Body of pancreas (tissue), 4 donors: ENCODE data around the gene RNASE11.

ENCODE experiments used
- CTCF ChIP-seq, 7 experiments: fragments of 450-650 bp in 4 of 7; fragments of 200-600 bp in 3 of 7; sonication (generic) in 3 of 7; IDR thresholded peaks; one replicate each; pipeline ENCODE4 v1.5.1; 2016 to 2019; ENCODE audit warnings: antibody characterized with exemption in 7 of 7
- POLR2A ChIP-seq, 3 donors: fragments of 450-650 bp; IDR thresholded peaks; one replicate each; pipeline ENCODE4 v1.6.1; 2016; ENCODE audit warnings: antibody characterized with exemption in 3 of 3, mild to moderate bottlenecking in 2 of 3

GRCh38 chr14:20548414-20549158 lies 39.2 kb downstream of the RNASE11 start:
- TF ChIP-seq CTCF (IDR thresholded peaks at IDR 0.05) (no peak), POLR2A (IDR thresholded peaks at IDR 0.05) (no peak)
